ENCODE measurements around the gene CCDC192.

Gene CCDC192

DNA sequence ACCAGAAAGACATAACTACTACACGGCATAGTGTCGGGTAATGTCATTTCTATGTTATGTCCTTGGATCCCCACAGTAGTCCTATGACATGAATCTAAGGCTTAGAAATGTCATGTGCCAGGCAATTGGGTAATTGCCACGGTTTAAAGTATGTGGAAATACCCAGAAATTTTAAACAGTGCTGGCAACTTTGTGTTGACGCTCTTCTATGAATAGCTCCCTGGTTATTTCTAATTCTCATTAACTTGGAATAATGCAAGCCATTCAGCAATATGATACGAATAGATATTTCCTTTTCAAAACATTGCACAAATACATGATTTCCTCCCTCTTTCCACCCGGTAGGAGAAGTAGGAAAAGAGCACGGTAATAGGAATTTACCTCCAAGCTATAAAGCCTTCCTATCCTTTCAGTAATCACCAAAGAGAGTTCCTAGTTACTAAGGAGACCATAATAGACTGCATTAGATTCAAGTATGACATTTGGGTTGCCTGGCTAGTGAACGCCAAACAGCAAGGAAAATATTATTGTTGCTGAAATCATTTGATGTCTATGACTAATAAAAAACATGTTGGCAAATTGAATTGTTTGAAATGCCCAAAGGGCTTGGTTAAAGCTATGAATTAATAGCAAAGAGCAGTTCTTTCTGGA is 168.4 kb downstream of the CCDC192 start:
- DNase-seq (ENCODE audit: low read depth, low spot score) = no peak
- no peaks in the 10 kb centered on the region for H3K9me3 ChIP-seq (ENCODE audit: insufficient read depth, low read length)
- H3K4me3 ChIP-seq (ENCODE audit: insufficient read length, low read depth) = no peak overlapping the region
- TF ChIP-seq SUZ12 (IDR thresholded peaks at IDR 0.05; ENCODE audit: extremely low read depth, insufficient read depth, insufficient read length) (no peak), YY1 (IDR thresholded peaks at IDR 0.05; ENCODE audit: insufficient read depth, insufficient read length) (no peak), ZNF274 (IDR thresholded peaks at IDR 0.05; ENCODE audit: low read depth, low read length) (no peak)
- H3K27me3 ChIP-seq (ENCODE audit: insufficient read depth, insufficient read length) = no peaks in the 10 kb centered on the region
- no peaks in the 10 kb centered on the region for H3K4me1 ChIP-seq (ENCODE audit: insufficient read depth, insufficient read length)
- H3K9ac ChIP-seq (ENCODE audit: insufficient read length, low read depth) = no peak overlapping the region
- H3K36me3 ChIP-seq (ENCODE audit: insufficient read depth, insufficient read length, low read length) = no peaks in the 10 kb centered on the region

DNA sequence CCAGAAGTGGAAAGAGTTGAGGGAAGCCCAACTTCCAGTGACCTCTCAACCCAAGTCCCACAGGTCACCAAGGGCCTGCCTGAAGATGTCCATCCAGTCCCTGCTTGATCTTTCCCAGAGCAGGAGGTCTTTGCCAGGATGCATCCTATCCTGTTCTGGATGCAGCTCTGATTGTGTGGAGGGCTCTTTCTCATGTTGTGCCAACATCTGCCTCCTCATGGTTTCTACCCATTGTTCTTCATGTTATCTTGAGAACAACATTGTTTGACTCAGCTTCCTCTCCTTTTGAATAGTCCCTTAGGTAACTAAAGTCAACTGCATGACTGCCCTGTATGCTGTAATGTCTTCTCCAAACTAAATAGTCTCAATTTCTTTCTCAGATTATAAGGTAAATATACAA is 169.3 kb downstream of the CCDC192 start:
- no peaks in the 10 kb centered on the region for H3K4me1 ChIP-seq (ENCODE audit: insufficient read depth, insufficient read length)
- no peak for DNase-seq (ENCODE audit: low read depth, low spot score)
- TF ChIP-seq YY1 (IDR thresholded peaks at IDR 0.05; ENCODE audit: insufficient read depth, insufficient read length) (no peak), SUZ12 (IDR thresholded peaks at IDR 0.05; ENCODE audit: extremely low read depth, insufficient read depth, insufficient read length) (no peak), ZNF274 (IDR thresholded peaks at IDR 0.05; ENCODE audit: low read depth, low read length) (no peak)

DNA sequence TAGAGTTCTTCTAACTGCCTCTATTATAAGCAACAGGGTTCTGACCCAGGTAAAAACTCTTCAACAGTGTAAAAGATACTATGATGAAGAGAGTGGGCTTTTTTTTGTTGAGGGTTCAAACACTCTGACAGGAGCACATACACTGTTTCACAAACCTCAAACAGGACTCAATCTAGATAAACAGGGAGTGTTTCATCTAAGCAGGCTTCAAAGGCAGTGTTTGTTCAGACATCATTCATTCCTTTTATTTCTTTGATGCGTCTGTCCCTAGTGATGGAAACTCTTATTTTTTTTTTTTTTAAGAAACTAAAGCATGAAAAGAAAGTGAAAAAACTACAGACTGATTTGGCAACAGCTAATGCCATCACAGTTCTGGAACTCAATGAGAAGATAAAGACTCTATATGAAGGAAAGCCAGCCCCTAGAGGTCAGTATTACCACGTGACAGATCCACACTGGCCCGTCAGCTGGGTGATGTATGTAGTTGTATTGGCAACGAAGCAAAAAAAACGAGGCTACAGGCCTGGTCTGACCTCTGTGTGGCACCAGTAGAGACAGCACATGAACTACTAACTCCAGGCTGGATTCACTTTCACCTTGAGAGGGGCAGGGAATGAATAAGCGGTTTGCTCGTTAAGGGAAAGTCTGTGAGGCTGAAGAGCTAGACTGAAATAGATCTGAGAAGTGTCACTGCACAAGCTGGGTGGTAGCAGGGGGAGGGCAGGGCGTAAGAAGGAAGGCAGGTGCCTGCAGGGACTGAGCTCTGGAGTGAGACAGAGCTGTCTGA is 172.2 kb downstream of the CCDC192 start:
- no peaks in the 10 kb centered on the region for H3K4me1 ChIP-seq (ENCODE audit: insufficient read depth, insufficient read length)
- TF ChIP-seq SUZ12 (IDR thresholded peaks at IDR 0.05; ENCODE audit: extremely low read depth, insufficient read depth, insufficient read length) = no peak
- TF ChIP-seq YY1 (IDR thresholded peaks at IDR 0.05; ENCODE audit: insufficient read depth, insufficient read length) = no peak
- no peak for TF ChIP-seq ZNF274 (IDR thresholded peaks at IDR 0.05; ENCODE audit: low read depth, low read length)
- H3K9me3 ChIP-seq (ENCODE audit: insufficient read depth, low read length) = no peaks in the 10 kb centered on the region
- peak overlapping the region; percentile 28 for H3K9ac ChIP-seq (ENCODE audit: insufficient read length, low read depth)
- H3K36me3 ChIP-seq (ENCODE audit: insufficient read depth, insufficient read length, low read length) = no peaks in the 10 kb centered on the region
- DNase-seq (ENCODE audit: low read depth, low spot score) = peak; percentile 33
- no peaks in the 10 kb centered on the region for H3K27me3 ChIP-seq (ENCODE audit: insufficient read depth, insufficient read length)
- no peak overlapping the region for H3K4me3 ChIP-seq (ENCODE audit: insufficient read length, low read depth)

More for the DNA sequence above, 169.3 kb downstream of the CCDC192 start:
- Histone ChIP-seq H3K27me3 (ENCODE audit: insufficient read depth, insufficient read length) (no peaks in the 10 kb centered on the region), H3K9me3 (ENCODE audit: insufficient read depth, low read length) (no peaks in the 10 kb centered on the region), H3K9ac (ENCODE audit: insufficient read length, low read depth) (no peak overlapping the region), H3K4me3 (ENCODE audit: insufficient read length, low read depth) (no peak overlapping the region), H3K36me3 (ENCODE audit: insufficient read depth, insufficient read length, low read length) (no peaks in the 10 kb centered on the region)

DNA sequence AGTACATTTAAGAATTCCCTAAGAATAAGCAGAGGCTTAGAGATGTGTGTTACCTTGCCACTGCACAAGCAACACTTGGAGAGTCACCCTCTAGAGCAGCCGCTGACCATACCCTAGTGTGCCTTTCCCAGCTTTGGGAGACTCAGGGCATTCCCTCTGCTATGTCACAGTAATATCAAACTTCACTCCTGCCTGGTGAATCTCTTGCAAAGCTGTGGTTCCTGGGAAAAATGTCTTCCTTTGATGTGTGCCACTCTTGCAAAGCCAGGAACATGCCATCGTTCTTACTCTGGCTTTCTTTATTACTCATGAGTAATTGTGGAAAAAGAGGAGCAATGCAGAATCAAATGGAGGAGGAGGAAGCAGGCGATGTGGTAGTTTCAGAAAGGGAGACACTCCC is 173.2 kb downstream of the CCDC192 start:
- Histone ChIP-seq H3K4me3 (ENCODE audit: insufficient read length, low read depth) (no peak overlapping the region), H3K4me1 (ENCODE audit: insufficient read depth, insufficient read length) (no peaks in the 10 kb centered on the region), H3K27me3 (ENCODE audit: insufficient read depth, insufficient read length) (no peaks in the 10 kb centered on the region), H3K9ac (ENCODE audit: insufficient read length, low read depth) (no peak overlapping the region), H3K9me3 (ENCODE audit: insufficient read depth, low read length) (no peaks in the 10 kb centered on the region), H3K36me3 (ENCODE audit: insufficient read depth, insufficient read length, low read length) (no peaks in the 10 kb centered on the region)
- no peak for DNase-seq (ENCODE audit: low read depth, low spot score)
- no peak for TF ChIP-seq YY1 (IDR thresholded peaks at IDR 0.05; ENCODE audit: insufficient read depth, insufficient read length)
- no peak for TF ChIP-seq SUZ12 (IDR thresholded peaks at IDR 0.05; ENCODE audit: extremely low read depth, insufficient read depth, insufficient read length)
- no peak for TF ChIP-seq ZNF274 (IDR thresholded peaks at IDR 0.05; ENCODE audit: low read depth, low read length)

DNA sequence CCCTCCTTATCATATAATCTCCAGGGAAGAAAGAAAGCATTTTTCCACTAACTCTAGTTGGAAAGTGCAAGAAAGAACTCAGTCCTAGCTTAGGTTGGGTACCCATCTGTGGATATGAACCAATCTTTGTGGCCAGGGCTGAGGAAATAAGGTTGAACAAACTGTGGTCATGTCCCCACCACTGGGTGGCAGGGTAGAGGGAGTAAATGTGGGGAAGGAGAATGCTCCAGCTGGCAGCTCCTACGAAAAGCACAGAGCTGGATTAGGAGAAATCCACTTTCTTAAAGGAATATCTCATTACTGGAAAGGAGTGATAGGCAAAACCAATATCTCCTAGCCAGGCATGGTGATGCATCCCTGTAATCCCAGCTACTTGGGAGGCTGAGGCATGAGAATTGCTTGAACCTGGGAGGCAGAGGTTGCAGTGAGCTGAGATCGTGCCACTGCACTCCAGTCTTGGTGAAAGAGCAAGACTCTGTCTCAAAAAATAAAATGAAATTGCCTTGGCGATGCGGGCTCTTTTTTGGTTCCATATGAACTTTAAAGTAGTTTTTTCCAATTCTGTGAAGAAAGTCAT is 175.1 kb downstream of the CCDC192 start:
- no peaks in the 10 kb centered on the region for H3K4me1 ChIP-seq (ENCODE audit: insufficient read depth, insufficient read length)
- H3K27me3 ChIP-seq (ENCODE audit: insufficient read depth, insufficient read length) = no peaks in the 10 kb centered on the region
- no peak overlapping the region for H3K9ac ChIP-seq (ENCODE audit: insufficient read length, low read depth)
- H3K36me3 ChIP-seq (ENCODE audit: insufficient read depth, insufficient read length, low read length) = no peaks in the 10 kb centered on the region
- H3K4me3 ChIP-seq (ENCODE audit: insufficient read length, low read depth) = no peak overlapping the region
- no peak for TF ChIP-seq YY1 (IDR thresholded peaks at IDR 0.05; ENCODE audit: insufficient read depth, insufficient read length)
- TF ChIP-seq SUZ12 (IDR thresholded peaks at IDR 0.05; ENCODE audit: extremely low read depth, insufficient read depth, insufficient read length) = no peak
- no peak for TF ChIP-seq ZNF274 (IDR thresholded peaks at IDR 0.05; ENCODE audit: low read depth, low read length)
- H3K9me3 ChIP-seq (ENCODE audit: insufficient read depth, low read length) = no peaks in the 10 kb centered on the region
- DNase-seq (ENCODE audit: low read depth, low spot score) = peak; percentile 15

DNA sequence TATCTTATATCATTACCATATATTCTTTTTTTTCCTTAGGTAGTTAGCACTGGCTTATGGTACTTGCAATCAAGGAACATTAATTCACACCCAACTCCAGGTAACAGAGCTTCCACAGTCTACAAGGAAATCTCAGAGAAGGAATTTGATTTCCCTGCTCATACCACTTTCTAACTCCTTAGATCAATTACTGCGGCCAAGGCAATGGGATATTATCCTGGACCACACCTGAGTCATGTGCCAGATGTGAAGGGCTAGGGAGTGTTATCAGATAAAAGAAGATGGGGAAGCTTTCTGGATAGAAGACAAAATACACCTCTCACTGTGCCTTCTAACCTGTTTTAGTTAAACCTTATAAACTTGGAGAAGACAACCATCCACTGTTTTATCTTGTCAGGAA is 181.2 kb downstream of the CCDC192 start:
- H3K4me3 ChIP-seq (ENCODE audit: insufficient read length, low read depth) = no peak overlapping the region
- DNase-seq (ENCODE audit: low read depth, low spot score) = no peak
- H3K27me3 ChIP-seq (ENCODE audit: insufficient read depth, insufficient read length) = no peaks in the 10 kb centered on the region

DNA sequence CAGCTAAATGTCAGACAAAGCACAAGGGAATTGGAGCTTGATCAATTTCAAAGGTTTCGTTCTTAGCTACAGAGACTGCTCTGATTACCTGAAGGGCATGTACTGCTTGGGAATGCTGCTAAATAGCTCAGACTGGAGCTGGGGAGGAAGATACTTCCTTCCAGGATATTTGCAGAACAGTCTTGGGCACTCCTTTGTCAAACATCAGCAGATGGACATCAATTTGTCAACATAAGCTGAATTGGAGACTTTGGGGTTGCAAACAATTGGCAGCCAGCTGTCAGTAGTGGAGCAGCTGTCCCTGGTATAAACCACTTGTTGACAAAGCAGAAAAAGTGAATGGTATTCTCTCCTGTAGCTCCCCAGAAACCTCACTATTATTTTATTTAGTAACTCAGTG is 182.0 kb downstream of the CCDC192 start:
- no peak overlapping the region for H3K9ac ChIP-seq (ENCODE audit: insufficient read length, low read depth)
- H3K4me1 ChIP-seq (ENCODE audit: insufficient read depth, insufficient read length) = no peaks in the 10 kb centered on the region
- H3K27me3 ChIP-seq (ENCODE audit: insufficient read depth, insufficient read length) = no peaks in the 10 kb centered on the region
- no peaks in the 10 kb centered on the region for H3K36me3 ChIP-seq (ENCODE audit: insufficient read depth, insufficient read length, low read length)
- H3K9me3 ChIP-seq (ENCODE audit: insufficient read depth, low read length) = no peaks in the 10 kb centered on the region
- TF ChIP-seq YY1 (IDR thresholded peaks at IDR 0.05; ENCODE audit: insufficient read depth, insufficient read length) = no peak
- H3K4me3 ChIP-seq (ENCODE audit: insufficient read length, low read depth) = no peak overlapping the region
- no peak for DNase-seq (ENCODE audit: low read depth, low spot score)

More for the DNA sequence above, 181.2 kb downstream of the CCDC192 start:
- Histone ChIP-seq H3K4me1 (ENCODE audit: insufficient read depth, insufficient read length) (no peaks in the 10 kb centered on the region), H3K9me3 (ENCODE audit: insufficient read depth, low read length) (no peaks in the 10 kb centered on the region), H3K36me3 (ENCODE audit: insufficient read depth, insufficient read length, low read length) (no peaks in the 10 kb centered on the region), H3K9ac (ENCODE audit: insufficient read length, low read depth) (no peak overlapping the region)
- TF ChIP-seq YY1 (IDR thresholded peaks at IDR 0.05; ENCODE audit: insufficient read depth, insufficient read length) (no peak), ZNF274 (IDR thresholded peaks at IDR 0.05; ENCODE audit: low read depth, low read length) (no peak), SUZ12 (IDR thresholded peaks at IDR 0.05; ENCODE audit: extremely low read depth, insufficient read depth, insufficient read length) (no peak)

All from NT2/D1 (cell line).